ENCODE results near the gene FMN2.

GRCh38 chr1:240320659-240321058 is 229.0 kb downstream of the FMN2 start:
- TF ChIP-seq POLR2AphosphoS5 (IDR thresholded peaks at IDR 0.05; ENCODE audit: low read depth, low read length), result no peak
- TF ChIP-seq POLR2A (IDR thresholded peaks at IDR 0.05; ENCODE audit: low read depth, low read length), result no peak
- TF ChIP-seq TAF1 (IDR thresholded peaks at IDR 0.05; ENCODE audit: low read depth, low read length), result no peak
- TF ChIP-seq SPI1 (IDR thresholded peaks at IDR 0.05; ENCODE audit: low read depth, low read length), result no peak
- no peak for TF ChIP-seq POU2F2 (IDR thresholded peaks at IDR 0.05; ENCODE audit: low read depth, low read length)

All from GM12891 (cell line).